GM10847 (cell line): ENCODE data around the gene UNC80.

Experiments
- POLR2A ChIP-seq: IDR thresholded peaks from 2 replicates; pipeline ENCODE4 v1.6.1; 2011; ENCODE audit not compliant: insufficient read length; ENCODE audit errors: extremely low read depth

The UNC80 gene

DNA sequence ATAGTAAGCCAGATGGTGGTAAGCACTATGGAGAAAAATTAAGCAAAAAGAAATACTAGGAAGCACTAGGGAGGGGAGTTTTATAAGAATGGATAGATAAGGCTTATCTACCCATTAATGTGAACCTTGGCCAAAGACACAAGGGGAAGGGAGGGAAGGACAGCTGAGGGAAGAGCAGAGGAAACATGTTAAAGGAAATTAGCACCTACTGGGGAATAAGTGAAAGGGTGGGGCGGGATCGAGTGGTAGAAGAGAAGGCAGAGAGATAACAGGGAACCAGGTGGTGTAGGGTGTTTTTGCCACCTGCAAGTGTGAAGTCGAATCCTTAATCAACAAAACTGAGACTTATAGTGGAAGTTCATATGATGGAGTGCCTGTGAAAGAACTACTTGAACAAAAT lies 1.7 kb downstream of the UNC80 start:
- no peak for TF ChIP-seq POLR2A

DNA sequence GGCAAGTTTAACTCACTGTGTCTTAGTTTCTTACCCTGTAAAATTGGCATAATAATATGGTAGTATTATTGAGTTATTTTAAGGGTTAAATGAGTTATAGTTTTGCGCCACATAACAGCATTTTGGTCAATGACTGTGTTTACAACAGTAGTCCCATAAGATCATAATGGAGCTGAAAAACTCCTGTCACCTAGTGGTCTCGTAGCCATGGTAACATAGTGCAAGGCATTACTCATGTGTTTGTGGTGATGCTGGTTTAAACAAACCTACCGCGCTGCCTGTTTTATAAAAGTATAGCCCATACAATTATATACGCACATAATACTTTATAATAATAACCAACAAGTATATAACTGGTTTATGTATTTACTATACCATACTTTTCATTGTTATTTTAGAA lies 15.8 kb downstream of the UNC80 start:
- TF ChIP-seq POLR2A: no peak

DNA sequence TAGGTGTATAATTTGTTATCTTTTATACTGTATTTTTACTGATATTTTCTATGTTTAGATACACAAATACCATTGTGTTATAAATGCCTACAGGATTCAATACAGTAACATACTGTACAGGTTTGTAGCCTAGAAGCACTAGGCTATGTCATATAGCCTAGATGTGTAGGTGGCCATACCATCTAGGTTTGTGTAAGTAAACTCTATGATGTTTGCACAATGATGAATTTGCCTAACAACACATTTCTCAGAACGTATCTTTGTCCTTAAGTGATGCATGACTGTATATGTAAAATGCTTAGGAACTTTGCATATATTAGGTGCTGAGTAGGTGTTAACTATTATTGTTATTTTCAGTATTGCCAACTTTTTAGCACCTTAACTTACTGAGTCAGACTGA lies 17.3 kb downstream of the UNC80 start:
- no peak for TF ChIP-seq POLR2A

DNA sequence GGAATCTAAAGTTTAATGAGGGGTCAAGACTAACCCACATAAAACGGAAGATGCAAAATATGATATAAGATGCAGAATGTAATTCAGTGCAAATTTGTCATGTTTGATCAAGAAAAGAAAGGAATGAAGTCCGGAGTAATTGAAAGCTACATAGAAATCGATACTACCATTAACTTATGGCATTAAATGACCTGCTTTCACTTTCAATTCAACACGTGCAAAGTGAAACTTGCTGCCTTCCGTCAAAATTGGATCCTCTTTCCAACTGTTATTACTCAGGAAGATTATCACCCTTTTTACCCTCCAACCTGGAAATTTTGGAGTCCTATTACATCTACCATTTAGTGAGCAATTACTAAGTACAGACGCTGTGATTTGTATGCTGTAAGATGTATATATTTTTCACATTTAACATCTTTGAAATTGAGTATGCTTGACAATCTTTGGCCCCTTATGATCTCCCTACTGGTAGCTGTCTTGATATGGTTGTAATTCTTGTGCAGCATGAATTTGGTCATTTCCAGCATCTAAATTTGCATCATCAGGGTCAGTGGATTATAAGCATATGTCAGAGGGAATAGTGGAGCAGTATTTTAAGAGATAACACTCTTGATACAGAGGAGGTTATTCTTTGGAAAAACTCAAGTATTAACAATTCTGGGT lies 18.6 kb downstream of the UNC80 start:
- no peak for TF ChIP-seq POLR2A

GRCh38 chr2:209791151-209791550 lies 19.5 kb downstream of the UNC80 start:
- no peak for TF ChIP-seq POLR2A

- TF ChIP-seq POLR2A: no peak
These were observed 33.7 kb downstream of the UNC80 start for GRCh38 chr2:209805351-209805750.

DNA sequence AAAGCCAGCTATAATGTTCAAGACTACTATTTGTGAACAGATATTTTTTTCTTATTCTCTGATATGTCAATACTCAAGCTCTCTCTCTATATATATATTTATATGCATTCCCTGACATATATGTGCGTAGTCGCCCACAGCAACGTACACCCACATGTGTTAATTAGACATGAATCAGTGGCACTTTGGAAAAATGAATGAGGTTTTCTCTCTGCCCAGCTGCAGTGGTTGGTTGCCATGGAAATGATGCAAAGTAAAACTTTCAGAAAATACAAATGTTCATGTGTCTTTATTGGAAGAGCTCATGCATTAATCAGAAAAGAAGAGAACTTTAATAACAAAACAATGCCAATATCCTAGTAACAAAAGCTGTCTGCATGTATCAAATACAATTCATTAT lies 34.7 kb downstream of the UNC80 start:
- TF ChIP-seq POLR2A: no peak

GRCh38 chr2:209808521-209808920 lies 36.9 kb downstream of the UNC80 start:
- no peak for TF ChIP-seq POLR2A

GRCh38 chr2:209809256-209809655 lies 37.6 kb downstream of the UNC80 start:
- TF ChIP-seq POLR2A: no peak

- TF ChIP-seq POLR2A: no peak
These were observed 46.2 kb downstream of the UNC80 start for GRCh38 chr2:209817844-209818271.

GRCh38 chr2:209818939-209819338 lies 47.3 kb downstream of the UNC80 start:
- TF ChIP-seq POLR2A: no peak

DNA sequence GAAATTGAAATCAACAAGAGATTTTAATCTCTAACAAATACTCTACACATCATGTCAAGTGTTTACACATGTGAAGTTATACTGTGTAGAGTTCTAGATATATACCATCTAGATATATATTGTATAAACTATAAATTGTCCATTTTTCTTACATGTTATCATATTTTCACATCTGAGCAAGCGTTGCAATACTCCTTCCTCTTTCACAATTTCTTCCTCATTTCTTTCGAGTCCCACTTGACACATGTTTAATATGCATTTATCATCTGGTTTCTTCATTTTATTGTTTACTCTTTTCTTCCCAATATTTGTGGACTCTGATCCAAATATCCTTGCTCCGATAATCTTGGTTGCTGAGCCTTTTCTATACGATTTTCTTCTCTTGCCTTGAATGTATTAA lies 50.2 kb downstream of the UNC80 start:
- TF ChIP-seq POLR2A: no peak

- no peak for TF ChIP-seq POLR2A
These were observed 51.9 kb downstream of the UNC80 start for GRCh38 chr2:209823484-209823883.

GRCh38 chr2:209824391-209824790 lies 52.8 kb downstream of the UNC80 start:
- TF ChIP-seq POLR2A: no peak

DNA sequence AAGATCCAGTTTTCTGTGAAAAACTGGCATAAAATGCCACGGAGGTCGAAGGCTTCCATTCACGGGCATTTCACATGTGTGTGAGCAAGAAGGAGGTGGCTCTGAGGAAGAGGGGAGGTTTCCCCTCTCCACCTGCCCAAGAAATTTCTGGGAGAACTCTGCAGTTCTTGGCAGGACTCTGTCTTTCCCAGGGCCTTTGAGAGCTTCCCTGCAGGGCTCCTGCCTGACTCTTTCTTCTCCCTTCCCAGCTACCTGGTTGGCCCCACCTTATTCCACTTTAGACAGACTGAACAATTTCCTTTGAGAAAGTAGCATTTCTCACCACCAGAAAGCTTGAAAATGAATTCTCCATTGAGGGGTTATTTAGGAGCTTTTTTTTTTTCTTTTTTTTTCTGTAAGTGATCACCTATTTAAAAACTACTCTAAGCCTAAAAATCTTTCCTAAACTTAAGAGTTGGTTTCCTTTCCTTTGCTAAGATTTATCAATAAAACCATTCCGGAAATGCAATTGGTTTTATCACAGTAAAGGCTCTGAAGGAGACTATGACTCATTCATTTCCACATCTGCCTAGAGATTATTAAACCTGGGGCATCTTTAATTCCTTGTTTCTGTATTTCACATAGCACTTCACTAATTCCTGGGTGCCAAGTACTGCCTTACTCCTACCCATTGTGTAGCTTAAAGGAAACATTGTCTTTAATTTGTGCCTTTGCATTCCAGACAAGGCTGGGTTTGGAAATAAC lies 59.3 kb downstream of the UNC80 start:
- no peak for TF ChIP-seq POLR2A

- no peak for TF ChIP-seq POLR2A
These were observed 63.1 kb downstream of the UNC80 start for GRCh38 chr2:209834767-209835166.

GRCh38 chr2:209840434-209840833 lies 68.8 kb downstream of the UNC80 start:
- TF ChIP-seq POLR2A: no peak

- no peak for TF ChIP-seq POLR2A
These were observed 74.0 kb downstream of the UNC80 start for GRCh38 chr2:209845666-209846065.
